Ramos (cell line): ENCODE data around the gene ULBP1.
"Not testable (repeated sequence)": the region's sequence is repeated elsewhere in the genome, so short reads cannot be mapped to it uniquely, and the experiment has no call there.

Experiments
- in situ Hi-C: fragments of 300-500 bp; cut with MboI; formaldehyde crosslinking; loops from one replicate; pipeline ENCODE4 v1.14.3; 2022; ENCODE audit warnings: low sequenced_read_pairs; ENCODE audit not compliant: unreplicated experiment

ULBP1 gene

DNA sequence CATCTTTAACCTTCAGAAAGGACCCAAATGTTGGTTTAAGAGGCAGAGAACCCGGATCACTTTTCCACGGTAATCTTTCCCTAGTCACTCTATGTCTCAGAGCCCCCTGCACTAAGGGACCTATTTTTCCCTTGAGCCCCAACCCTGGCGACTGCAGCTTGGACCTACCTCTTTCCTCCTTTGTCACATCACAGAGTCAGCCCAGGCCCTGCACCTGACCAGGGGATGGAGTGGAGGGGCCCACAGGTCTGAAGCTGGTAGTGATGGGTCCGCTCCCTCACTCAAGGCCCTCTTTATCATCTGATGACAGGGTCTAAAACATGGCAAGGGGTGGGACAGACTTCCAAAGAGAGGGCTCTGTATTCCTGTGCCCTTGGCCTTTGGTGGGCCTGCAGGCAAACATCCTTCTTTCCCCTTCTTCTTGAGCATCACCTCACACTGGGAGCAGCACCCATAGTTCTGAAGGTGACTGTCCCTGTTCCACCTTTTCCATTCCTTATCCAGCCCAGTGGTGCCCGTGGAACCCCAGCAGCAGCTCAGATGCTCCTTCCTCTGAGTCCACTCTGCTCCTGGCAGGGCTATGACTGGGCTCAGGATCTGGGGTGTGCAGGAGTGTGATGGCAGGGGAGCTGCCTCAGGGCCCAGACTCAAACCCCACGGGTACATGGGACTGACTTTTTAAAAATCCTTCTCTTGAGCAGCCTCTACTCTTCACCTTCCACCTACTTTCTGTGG is 55.3 kb downstream of the ULBP1 start:
- in situ Hi-C loops: no loop called here

DNA sequence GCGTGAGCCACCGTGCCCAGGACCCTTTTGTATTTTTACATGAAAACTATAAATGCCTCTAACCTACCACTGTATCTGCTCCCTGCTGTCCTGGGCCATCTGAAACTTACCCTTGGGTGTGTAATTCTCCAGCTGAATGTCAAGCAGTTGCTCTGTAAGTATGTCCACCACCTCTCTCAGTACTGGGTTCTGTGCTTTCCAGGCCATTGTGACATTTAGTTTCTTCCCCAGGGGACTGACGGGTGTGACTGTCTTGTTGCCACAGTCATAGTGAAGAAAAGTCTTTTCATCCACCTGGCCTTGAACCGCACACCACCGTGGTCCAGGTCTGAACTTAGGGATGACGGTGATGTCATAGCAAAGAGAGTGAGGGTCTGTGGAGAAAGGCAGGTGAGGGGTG is 58.1 kb downstream of the ULBP1 start:
- in situ Hi-C loops: not testable (repeated sequence)
